Endothelial cell (in vitro differentiated cells): Measurements from ENCODE around the gene ARHGEF40. TPM values are rescaled to one million over a fixed set of nuclear protein-coding genes. Genes with fewer than 3 reads are reported as not detected.

Experiments used
- DNase-seq: peaks from one replicate; pipeline ENCODE4 v3.0.0; 2021; ENCODE audit warnings: low spot score
- H3K27ac Mint-ChIP-seq: one replicate; pipeline ENCODE4 v1.8.0; 2021; ENCODE audit warnings: mixed read lengths, inconsistent platforms; ENCODE audit not compliant: unreplicated experiment
- H3K27me3 Mint-ChIP-seq: one replicate; pipeline ENCODE4 v1.8.0; 2021; ENCODE audit warnings: mild to moderate bottlenecking, moderate library complexity, mixed read lengths, inconsistent platforms; ENCODE audit not compliant: unreplicated experiment
- H3K36me3 Mint-ChIP-seq: one replicate; pipeline ENCODE4 v1.8.0; 2021; ENCODE audit warnings: mild to moderate bottlenecking, low read depth, mixed read lengths, inconsistent platforms; ENCODE audit not compliant: unreplicated experiment
- H3K4me1 Mint-ChIP-seq: one replicate; pipeline ENCODE4 v1.8.0; 2021; ENCODE audit warnings: mild to moderate bottlenecking, mixed read lengths, inconsistent platforms; ENCODE audit not compliant: unreplicated experiment
- H3K4me3 Mint-ChIP-seq: one replicate; pipeline ENCODE4 v1.8.0; 2021; ENCODE audit warnings: mild to moderate bottlenecking, mixed read lengths, inconsistent platforms; ENCODE audit not compliant: unreplicated experiment
- H3K9me3 Mint-ChIP-seq: one replicate; pipeline ENCODE4 v1.8.0; 2021; ENCODE audit warnings: mixed read lengths, inconsistent platforms; ENCODE audit not compliant: unreplicated experiment
- CTCF ChIP-seq: fragments of 200-600 bp; sonication (generic); IDR thresholded peaks from one replicate; pipeline ENCODE4 v1.5.0; 2021; ENCODE audit warnings: antibody characterized with exemption; ENCODE audit not compliant: unreplicated experiment
- total RNA-seq: library from RNA; stranded (reverse); fragmentation: NEBNext Ultra II Directional; extraction: Animal tissue kit (Norgen Biotek cat#: 25700); gene quantifications from one replicate; pipeline ENCODE4 v1.2.1, GENCODE V29; 2021; ENCODE audit not compliant: unreplicated experiment

Gene ARHGEF40
- total RNA-seq, 1 donor from 2014 or later: 12.5 TPM

GRCh38 chr14:21072031-21072473, 1.9 kb downstream of the ARHGEF40 start:
- H3K4me3 Mint-ChIP-seq: peak overlapping the region; percentile 47

GRCh38 chr14:21072781-21073339, 2.8 kb downstream of the ARHGEF40 start:
- H3K27ac Mint-ChIP-seq: peak overlapping the region; percentile 72
- no peaks in the 10 kb centered on the region for H3K9me3 Mint-ChIP-seq
- peaks cover 19% of the 10 kb centered on the region for H3K36me3 Mint-ChIP-seq
- peak overlapping the region; percentile 12 for H3K4me3 Mint-ChIP-seq
- peaks cover 22% of the 10 kb centered on the region for H3K27me3 Mint-ChIP-seq
- no peak for DNase-seq
- no peak for TF ChIP-seq CTCF
- H3K4me1 Mint-ChIP-seq: peaks cover 15% of the 10 kb centered on the region

More at GRCh38 chr14:21072031-21072473, 1.9 kb downstream of the ARHGEF40 start:
- no peak for DNase-seq
- Mint-ChIP-seq H3K36me3 (peaks cover 14% of the 10 kb centered on the region), H3K27me3 (peaks cover 22% of the 10 kb centered on the region), H3K4me1 (peaks cover 15% of the 10 kb centered on the region), H3K9me3 (no peaks in the 10 kb centered on the region), H3K27ac (peak overlapping the region; percentile 72)
- no peak for TF ChIP-seq CTCF

- DNase-seq: no peak
- H3K4me1 Mint-ChIP-seq: peaks cover 11% of the 10 kb centered on the region
- no peak overlapping the region for H3K27ac Mint-ChIP-seq
- H3K4me3 Mint-ChIP-seq: no peak overlapping the region
- H3K36me3 Mint-ChIP-seq: peaks cover 19% of the 10 kb centered on the region
- H3K9me3 Mint-ChIP-seq: no peaks in the 10 kb centered on the region
- H3K27me3 Mint-ChIP-seq: peaks cover 18% of the 10 kb centered on the region
- no peak for TF ChIP-seq CTCF
These were observed 3.8 kb downstream of the ARHGEF40 start for GRCh38 chr14:21073921-21074320.

GRCh38 chr14:21074398-21075272, 4.5 kb downstream of the ARHGEF40 start:
- Mint-ChIP-seq H3K9me3 (no peaks in the 10 kb centered on the region), H3K4me1 (peaks cover 6% of the 10 kb centered on the region), H3K4me3 (no peak overlapping the region), H3K36me3 (peaks cover 19% of the 10 kb centered on the region), H3K27me3 (peaks cover 18% of the 10 kb centered on the region), H3K27ac (no peak overlapping the region)
- no peak for DNase-seq
- TF ChIP-seq CTCF: no peak
